Dedifferentiated amniotic fluid mesenchymal stem cell (primary cell): ENCODE results near the gene AGXT.
A peak's percentile ranks its signal among the peaks of the same experiment; 100 is the strongest.

Source experiments
- DNase-seq: peaks from one replicate; pipeline ENCODE4 v3.0.0-alpha.2; 2016; ENCODE audit errors: extremely low spot score

AGXT gene

GRCh38 chr2:240914645-240915525 lies 46.3 kb downstream of the AGXT start:
- DNase-seq: no peak

DNA sequence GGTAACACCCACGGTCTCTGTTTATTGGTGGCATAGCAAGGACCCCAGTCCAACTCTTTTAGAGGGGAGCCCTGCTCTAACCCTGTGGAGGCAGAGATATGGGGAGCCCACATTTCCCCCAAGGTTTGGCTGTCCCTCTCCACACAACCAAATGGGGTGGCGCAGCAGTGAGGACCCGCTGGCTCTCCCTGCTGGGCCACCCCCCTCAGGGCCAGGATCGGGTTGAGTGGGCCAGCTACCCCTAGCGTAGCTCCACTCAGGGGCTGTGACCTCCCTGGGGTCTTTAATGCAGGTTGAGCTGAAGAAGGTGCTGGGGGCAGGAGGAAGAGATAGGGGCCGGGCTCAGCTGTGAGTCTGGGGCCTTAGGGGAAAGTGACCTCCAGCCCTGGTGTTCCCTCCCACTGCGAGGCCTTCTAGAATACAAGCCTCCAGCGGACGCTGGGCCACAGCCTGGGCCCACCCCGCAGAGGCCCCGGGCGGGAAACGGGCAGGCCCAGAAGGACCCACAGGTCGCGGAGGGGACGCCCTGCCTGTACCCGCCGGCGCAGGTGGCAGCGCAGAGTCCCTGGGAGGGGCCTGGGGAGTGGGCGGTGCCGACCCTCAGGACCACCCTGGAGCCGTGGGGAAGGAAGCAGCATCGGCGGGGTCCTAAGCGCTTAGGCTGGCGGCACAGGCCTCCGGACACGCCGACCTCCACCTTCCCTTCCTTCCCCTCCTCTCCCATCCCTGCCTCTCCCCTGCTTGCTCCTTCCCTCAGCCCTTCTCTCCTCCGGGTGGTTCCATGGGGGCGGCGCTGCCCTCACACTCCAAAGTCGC lies 47.1 kb downstream of the AGXT start:
- DNase-seq: no peak

- DNase-seq: peak; percentile 66
Measured at GRCh38 chr2:240916571-240917008, 48.0 kb downstream of the AGXT start.

- DNase-seq: no peak
Measured at GRCh38 chr2:240917009-240917683, 48.5 kb downstream of the AGXT start.

DNA sequence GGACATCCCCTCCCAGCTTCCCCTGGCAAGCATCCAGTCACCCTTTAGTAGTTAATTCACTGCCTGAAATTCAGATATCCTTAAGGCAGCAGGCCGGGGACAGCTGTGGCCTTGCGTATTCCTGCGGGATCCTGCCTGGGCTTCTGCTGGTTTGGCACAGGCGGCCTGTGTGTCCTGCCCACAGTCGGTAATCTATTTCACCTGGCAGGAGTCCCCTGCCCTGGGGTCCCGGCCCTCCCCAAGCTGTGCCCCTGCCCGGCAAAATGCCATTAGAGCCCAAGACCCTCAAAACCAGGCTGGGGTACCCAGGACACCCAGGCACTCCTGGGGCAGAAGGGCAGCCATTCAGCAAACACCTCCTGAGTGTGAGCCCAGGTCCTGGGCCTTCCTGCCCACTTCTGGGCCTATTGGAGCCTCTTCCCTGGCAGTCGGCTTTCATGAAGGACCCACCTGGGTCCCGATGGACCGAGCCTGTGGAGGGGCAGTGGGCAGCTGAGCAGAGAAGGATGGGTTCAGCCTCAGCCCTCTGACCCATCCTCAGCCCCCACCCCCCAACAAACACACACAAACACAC lies 49.1 kb downstream of the AGXT start:
- DNase-seq: no peak

DNA sequence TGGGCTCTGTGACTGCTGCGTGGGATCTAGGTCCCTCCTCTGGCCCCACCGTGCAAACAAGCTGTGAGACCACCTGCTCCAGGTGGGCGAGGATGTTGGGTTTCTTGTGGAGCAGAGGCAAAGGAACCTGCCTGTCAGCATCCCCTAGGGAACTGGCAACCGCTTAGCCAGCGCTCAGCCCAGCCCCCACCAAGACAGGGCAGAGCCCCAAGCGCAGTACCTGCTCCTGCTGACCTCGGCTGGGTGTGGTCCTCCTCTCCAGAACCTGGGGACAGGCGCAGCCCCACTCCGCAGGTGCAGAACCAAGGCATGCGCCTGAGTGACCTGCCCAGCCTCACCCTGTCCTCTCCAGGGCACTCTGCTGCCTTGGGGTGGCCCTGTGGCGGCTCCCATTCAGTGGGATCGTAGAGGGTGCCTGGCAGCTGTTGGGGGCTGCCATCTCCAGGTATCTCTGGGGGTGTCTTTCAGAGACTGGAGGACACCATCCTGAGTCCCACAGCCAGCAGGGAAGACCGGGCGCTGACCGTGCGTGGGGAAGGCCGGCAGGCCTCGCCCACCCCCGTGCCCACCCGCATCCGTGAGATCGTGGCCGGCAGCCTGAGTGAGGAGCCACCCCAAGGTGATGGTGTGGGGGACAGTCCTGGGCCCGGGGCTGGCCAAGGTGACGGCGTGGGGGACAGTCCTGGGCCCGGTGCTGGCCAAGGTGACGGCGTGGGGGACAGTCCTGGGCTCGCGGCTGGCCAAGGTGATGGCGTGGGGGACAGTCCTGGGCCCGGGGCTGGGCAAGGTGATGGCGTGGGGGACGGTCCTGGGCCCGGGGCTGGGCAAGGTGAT lies 49.9 kb downstream of the AGXT start:
- no peak for DNase-seq

- no peak for DNase-seq
Measured at GRCh38 chr2:240919161-240919781, 50.6 kb downstream of the AGXT start.

- no peak for DNase-seq
Measured at GRCh38 chr2:240919786-240920782, 51.5 kb downstream of the AGXT start.

- no peak for DNase-seq
Measured at GRCh38 chr2:240920783-240921231, 52.2 kb downstream of the AGXT start.

DNA sequence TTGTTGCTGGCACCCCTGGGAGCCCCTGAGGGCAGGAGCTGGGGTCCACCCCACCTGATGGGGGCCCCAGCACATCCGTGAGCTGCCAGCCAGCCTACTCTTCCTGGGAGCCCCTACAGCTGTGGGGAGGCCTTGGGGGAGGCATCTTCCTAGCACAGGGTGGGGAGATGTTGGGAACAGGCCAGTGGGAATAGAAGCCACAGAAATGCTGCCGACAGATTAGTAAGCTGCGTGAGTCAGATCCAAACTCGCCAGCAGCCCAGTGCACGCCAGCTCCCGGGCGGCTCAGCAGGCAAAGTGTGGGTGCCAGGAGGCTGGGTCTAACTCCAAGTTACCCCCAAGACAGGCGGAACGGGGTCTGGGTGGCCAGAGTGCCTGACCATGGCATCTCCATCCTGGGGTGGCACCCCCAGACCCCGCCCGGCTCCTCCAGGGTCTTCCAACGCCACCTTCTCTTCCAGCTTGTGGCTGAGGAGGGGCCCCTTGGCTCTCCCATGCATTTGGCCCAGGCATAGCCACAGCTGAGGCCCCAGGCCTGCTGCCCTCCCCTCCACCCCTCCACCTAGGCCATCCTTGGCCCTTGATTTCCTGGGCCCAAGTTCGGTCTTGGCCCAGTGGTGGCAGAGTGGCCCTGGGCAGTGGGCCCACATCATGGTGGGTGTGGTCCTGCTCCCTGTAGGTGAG lies 52.8 kb downstream of the AGXT start:
- peak; percentile 92 for DNase-seq

DNA sequence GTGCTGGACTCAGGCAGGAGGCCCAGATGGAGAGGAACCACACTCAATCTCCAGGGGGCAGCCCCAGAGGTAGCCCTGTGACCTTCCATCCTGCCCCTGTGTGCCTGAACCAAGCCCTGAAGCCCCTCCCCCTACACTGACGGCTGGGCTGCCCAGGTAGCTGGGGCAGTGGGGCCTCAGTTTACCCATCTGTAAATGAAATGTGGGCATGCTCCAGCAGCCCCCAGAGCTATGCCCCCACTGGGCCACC lies 53.3 kb downstream of the AGXT start:
- no peak for DNase-seq

GRCh38 chr2:240922245-240922981 lies 53.8 kb downstream of the AGXT start:
- no peak for DNase-seq

DNA sequence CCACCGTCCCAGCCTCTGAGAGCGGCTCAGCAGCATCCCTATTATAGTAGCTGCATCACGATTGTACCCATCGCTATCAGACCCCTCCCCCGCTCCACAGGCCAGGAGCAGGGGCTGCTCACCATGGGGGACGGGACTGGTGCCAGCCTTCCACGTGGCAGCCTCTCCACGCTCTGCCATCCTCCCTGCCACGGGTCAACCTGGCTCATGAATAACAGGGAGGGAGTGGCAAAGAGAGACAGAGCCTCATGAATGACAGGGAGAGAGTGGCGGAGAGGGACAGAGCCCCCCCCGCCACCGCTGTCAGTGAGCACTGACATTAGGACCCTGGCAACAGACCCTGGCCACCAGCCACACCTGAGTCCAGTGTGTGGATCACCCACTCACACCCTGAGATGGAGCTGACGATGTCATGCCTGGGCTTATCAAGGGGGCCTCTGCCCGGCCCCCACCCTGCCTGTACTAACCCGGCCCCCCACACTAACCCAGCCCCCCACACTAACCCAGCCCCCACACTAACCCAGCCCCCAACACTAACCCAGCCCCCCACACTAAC lies 54.4 kb downstream of the AGXT start:
- no peak for DNase-seq

DNA sequence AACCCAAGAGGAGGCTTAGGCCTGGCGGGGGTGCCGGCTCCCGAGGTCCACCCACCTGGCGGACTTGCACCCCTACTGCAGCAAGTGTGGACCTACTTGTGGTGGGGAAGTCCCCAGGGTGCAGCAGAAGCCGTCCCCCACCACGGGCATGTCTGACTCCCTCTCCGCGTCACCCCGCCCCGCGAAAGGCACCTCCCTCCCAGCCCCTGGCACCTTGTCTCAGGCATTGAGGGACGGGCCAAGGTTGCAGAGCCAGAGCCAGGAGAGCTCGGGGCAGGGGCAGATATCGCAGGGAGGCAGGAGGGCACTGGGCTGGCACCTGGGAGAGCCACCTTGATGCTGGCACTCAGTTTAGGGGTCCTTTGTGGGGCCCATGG lies 56.6 kb downstream of the AGXT start:
- DNase-seq: no peak

DNA sequence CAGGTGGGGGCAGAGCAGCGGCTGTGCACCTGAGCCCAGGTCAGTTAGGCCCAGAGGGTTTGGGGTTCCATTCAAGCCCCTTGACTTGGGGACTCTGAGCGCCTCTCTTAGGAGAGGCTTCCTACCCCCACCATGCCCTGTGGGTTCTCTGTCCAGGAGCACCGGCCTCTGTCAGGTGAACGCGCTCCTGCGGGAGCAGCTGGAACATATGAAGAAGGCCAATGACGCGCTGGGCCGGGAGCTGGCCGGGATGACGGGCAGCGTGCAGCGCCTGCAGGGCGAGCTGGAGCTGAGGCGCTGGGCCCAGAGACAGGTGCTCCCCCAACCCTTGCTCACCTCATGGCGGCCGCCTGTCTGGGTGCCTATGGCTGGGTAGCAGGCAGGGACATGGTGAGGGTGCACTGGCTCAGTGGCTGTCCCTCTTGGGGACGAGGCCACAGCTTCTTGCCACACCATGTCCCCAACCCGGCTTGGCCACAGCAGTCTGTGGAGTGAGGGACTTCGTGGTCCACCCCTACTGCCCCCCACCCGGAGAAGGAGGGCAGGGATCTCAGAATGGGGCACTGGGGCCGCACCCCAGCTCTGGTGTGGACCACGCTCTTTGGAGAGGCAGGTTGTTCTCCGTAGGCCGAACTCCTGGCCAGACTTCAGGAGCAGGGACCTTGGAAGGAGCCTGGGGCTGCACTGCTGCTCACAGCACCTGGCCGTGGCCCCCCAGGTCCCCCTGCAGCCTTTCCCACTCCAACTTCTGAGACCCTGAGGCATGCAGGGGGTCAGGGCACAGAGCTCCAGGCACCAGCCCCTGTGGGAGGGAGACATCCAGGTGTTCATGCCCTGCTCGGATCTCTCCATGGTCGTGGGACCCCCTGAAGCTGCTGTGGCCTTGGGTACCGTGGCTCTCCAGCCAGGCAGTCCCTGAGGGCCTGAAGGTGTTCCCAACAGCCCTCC lies 57.2 kb downstream of the AGXT start:
- no peak for DNase-seq

- DNase-seq: no peak
Measured at GRCh38 chr2:240926516-240927389, 58.1 kb downstream of the AGXT start.
